ENCODE measurements around the gene KCNC1. TPM values are rescaled to one million over a fixed set of nuclear protein-coding genes. Genes with fewer than 3 reads are reported as not detected.

KCNC1 gene
- total and polyA plus RNA-seq, 7 donors: 0.01 to 1.1 (median 0.13) TPM

DNA sequence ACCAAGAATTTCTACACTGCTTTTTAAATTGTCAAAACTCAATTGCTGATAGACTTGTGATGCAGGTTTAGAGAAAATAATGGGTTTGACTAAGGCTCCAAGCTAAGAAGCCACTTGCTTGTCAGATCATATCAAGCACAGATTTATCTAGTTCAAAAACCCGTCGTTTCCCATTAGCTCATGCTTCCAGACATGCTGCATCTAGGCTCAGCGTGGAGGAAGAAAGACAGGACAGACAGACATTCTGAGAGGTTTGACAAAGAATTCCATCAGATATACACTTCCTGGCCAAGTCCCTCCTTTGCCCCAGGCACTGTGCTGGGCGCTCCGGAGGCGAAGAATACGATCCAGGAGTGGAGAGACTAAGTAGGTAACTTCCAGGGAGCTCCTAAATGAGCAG lies 76.8 kb downstream of the KCNC1 start:
- no peak for TF ChIP-seq CTCF (IDR thresholded peaks at IDR 0.05)
- ATAC-seq (peak in 1 of 4 donors; percentile 2), DNase-seq (no peak)
- no peak overlapping the region for H3K4me3 ChIP-seq
- H3K27me3 ChIP-seq (ENCODE audit: insufficient read depth in 3 of 3, low read length in 2 of 3): no peaks in the 10 kb centered on the region
- H3K9me3 ChIP-seq: no peaks in the 10 kb centered on the region
- intact Hi-C loops (cut with DNase I): no loop called here
- WGBS, 3 donors: 54 to 69% (median 62%) methylated on average over 7 of the region's 7 CpGs
- peaks cover 54% of the 10 kb centered on the region for H3K4me1 ChIP-seq
- no peak overlapping the region for H3K27ac ChIP-seq
- no peaks in the 10 kb centered on the region for H3K36me3 ChIP-seq (ENCODE audit: insufficient read depth in 1 of 2, low read depth in 1 of 2)

GRCh38 chr11:17812091-17812864 lies 77.7 kb downstream of the KCNC1 start:
- no peaks in the 10 kb centered on the region for H3K9me3 ChIP-seq
- no peaks in the 10 kb centered on the region for H3K27me3 ChIP-seq (ENCODE audit: insufficient read depth in 3 of 3, low read length in 2 of 3)
- 41 to 65% (median 48%) methylated on average over 2 of the region's 2 CpGs for WGBS, 3 donors
- no peak for DNase-seq
- no peaks in the 10 kb centered on the region for H3K36me3 ChIP-seq (ENCODE audit: insufficient read depth in 1 of 2, low read depth in 1 of 2)
- intact Hi-C loops (cut with DNase I): no loop called here
- no peak for ATAC-seq
- H3K27ac ChIP-seq: peak overlapping the region; percentile 38
- no peak for TF ChIP-seq CTCF (IDR thresholded peaks at IDR 0.05)
- H3K4me3 ChIP-seq: no peak overlapping the region
- H3K4me1 ChIP-seq: peaks cover 54% of the 10 kb centered on the region

GRCh38 chr11:17812865-17813187 lies 78.2 kb downstream of the KCNC1 start:
- TF ChIP-seq CTCF (IDR thresholded peaks at IDR 0.05): no peak
- peak; percentile 27 to 59 (median 50) for ATAC-seq
- Histone ChIP-seq H3K9me3 (no peaks in the 10 kb centered on the region), H3K27me3 (ENCODE audit: insufficient read depth in 3 of 3, low read length in 2 of 3) (no peaks in the 10 kb centered on the region), H3K4me3 (no peak overlapping the region), H3K36me3 (ENCODE audit: insufficient read depth in 1 of 2, low read depth in 1 of 2) (no peaks in the 10 kb centered on the region), H3K4me1 (peaks cover 54% of the 10 kb centered on the region), H3K27ac (peak overlapping the region; percentile 38)
- no peak for DNase-seq
- intact Hi-C loops (cut with DNase I): no loop called here
- WGBS, 3 donors: 14 to 48% (median 27%) methylated on average over 4 of the region's 4 CpGs

DNA sequence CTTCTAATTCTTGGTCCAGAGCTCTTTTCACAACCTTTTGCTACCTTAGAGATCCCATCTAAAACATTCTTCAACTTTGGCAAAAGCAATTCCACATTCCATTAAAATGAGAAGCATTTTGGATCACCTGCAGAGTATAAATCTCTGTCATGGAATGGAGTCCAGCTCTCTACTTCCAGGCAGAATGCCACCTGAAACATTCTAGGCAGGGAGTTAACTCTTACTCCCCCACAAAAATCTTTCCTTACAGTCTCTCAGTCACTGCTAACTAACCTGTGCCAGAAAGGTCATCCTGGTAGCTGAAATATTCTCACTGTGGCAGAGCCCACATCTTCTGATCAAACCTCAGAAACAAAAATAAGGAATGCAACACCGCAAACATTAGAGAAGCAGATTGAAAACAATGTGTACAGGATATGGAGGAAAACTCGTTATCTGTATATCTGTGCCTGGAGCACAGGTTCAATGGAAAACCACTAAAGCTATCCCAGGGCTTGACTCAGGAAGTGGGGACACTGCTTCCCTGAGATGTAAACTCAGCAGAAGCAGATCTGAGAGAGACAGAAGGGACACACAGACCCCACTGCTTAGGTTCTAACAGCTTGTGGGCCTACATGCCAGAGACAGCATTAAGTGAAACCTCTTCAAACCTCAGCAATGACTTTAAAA lies 78.9 kb downstream of the KCNC1 start:
- ATAC-seq: peak; percentile 55 to 72 (median 62)
- 45 to 69% (median 51%) methylated on average over 2 of the region's 2 CpGs for WGBS, 3 donors
- DNase-seq: no peak
- Histone ChIP-seq H3K4me3 (no peak overlapping the region), H3K27ac (peak overlapping the region; percentile 38), H3K27me3 (ENCODE audit: insufficient read depth in 3 of 3, low read length in 2 of 3) (no peaks in the 10 kb centered on the region), H3K36me3 (ENCODE audit: insufficient read depth in 1 of 2, low read depth in 1 of 2) (no peaks in the 10 kb centered on the region), H3K4me1 (peaks cover 54% of the 10 kb centered on the region), H3K9me3 (no peaks in the 10 kb centered on the region)
- intact Hi-C loops (cut with DNase I): no loop called here
- TF ChIP-seq CTCF (IDR thresholded peaks at IDR 0.05): no peak
